ENCODE measurements around the gene NPNT. TPM values are rescaled to one million over a fixed set of nuclear protein-coding genes. Genes with fewer than 3 reads are reported as not detected.

The NPNT gene
- total RNA-seq, 4 donors from 2014 or later = 15.6 to 53.8 (median 40.7) TPM

DNA sequence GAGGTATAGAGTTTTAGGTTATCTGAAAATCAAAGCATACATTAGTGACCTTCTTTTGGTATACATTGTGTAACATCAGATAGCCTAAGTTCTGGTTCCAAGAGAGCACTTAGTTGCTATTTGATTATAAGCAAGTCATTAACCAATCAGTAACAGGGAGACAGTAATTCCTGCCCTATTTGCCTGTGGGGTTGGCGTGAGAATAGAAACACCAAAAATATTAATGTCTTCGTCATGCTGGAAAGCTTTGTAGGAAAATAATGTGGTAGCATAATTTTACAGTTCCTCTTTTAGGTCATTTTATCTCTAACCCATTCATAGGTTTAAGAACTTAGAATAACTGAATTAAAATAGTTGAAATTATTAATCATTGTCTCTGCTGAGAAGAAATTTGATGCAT lies 37.8 kb downstream of the NPNT start:
- Histone ChIP-seq H3K9me3 (no peaks in the 10 kb centered on the region), H3K27ac (no peak overlapping the region), H3K4me3 (no peak overlapping the region), H3K4me1 (no peaks in the 10 kb centered on the region), H3K36me3 (no peaks in the 10 kb centered on the region), H3K27me3 (no peaks in the 10 kb centered on the region)
- no peak for DNase-seq (ENCODE audit: low spot score in 2 of 2)
- TF ChIP-seq, protein P1, sequence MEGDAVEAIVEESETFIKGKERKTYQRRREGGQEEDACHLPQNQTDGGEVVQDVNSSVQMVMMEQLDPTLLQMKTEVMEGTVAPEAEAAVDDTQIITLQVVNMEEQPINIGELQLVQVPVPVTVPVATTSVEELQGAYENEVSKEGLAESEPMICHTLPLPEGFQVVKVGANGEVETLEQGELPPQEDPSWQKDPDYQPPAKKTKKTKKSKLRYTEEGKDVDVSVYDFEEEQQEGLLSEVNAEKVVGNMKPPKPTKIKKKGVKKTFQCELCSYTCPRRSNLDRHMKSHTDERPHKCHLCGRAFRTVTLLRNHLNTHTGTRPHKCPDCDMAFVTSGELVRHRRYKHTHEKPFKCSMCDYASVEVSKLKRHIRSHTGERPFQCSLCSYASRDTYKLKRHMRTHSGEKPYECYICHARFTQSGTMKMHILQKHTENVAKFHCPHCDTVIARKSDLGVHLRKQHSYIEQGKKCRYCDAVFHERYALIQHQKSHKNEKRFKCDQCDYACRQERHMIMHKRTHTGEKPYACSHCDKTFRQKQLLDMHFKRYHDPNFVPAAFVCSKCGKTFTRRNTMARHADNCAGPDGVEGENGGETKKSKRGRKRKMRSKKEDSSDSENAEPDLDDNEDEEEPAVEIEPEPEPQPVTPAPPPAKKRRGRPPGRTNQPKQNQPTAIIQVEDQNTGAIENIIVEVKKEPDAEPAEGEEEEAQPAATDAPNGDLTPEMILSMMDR (IDR thresholded peaks at IDR 0.05) = no peak
- TF ChIP-seq POLR2A (IDR thresholded peaks at IDR 0.05) (no peak), EP300 (IDR thresholded peaks at IDR 0.05) (no peak)
- WGBS, 2 donors = 84 to 87% methylated on average over 2 of the region's 2 CpGs

DNA sequence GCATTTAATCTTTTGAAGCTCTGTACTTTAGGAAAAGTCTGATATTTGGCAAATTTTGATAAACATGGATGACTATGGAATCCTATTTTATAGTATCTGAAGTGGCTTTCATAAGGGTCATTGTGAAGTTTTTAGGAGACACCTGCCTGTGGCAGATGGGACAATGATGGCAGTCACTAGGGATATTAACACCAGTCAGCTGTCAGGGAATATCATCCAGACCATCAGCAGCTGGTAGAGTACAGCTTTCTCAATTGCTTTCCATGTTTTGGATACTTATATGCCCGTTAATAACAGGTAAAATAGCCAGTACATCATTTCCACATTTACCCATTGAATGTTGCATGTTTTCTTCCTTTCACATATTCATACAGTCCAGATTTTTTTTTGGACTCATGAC lies 39.1 kb downstream of the NPNT start:
- TF ChIP-seq EP300 (IDR thresholded peaks at IDR 0.05) (no peak), POLR2A (IDR thresholded peaks at IDR 0.05) (no peak)
- TF ChIP-seq, protein P1 (IDR thresholded peaks at IDR 0.05) = no peak
- DNase-seq (ENCODE audit: low spot score in 2 of 2) = no peak
- Histone ChIP-seq H3K36me3 (no peaks in the 10 kb centered on the region), H3K9me3 (no peaks in the 10 kb centered on the region), H3K4me1 (no peaks in the 10 kb centered on the region), H3K27ac (no peak overlapping the region), H3K27me3 (no peaks in the 10 kb centered on the region), H3K4me3 (no peak overlapping the region)
- 81% methylated on average over 1 of the region's 1 CpG for WGBS, 2 donors

DNA sequence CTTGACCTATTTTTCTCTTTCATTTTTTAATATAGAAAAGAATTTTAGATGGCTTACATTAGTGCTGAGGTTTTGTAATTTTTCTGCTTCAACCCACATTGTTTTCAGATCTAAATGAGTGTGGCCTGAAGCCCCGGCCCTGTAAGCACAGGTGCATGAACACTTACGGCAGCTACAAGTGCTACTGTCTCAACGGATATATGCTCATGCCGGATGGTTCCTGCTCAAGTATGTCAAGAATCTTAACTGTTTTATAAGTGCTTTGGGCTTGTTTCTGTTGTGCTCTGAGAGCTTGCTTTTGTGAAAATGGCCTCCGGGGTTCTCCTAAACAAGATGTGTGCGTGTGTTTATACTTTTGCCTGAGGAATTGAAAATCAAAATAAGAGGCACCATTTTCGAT lies 41.6 kb downstream of the NPNT start:
- Histone ChIP-seq H3K9me3 (no peaks in the 10 kb centered on the region), H3K4me3 (no peak overlapping the region), H3K27ac (no peak overlapping the region), H3K4me1 (no peaks in the 10 kb centered on the region), H3K27me3 (no peaks in the 10 kb centered on the region), H3K36me3 (no peaks in the 10 kb centered on the region)
- 50 to 60% methylated on average over 7 of the region's 7 CpGs for WGBS, 2 donors
- TF ChIP-seq EP300 (IDR thresholded peaks at IDR 0.05) (no peak), POLR2A (IDR thresholded peaks at IDR 0.05) (no peak)
- TF ChIP-seq, protein P1 (IDR thresholded peaks at IDR 0.05) = no peak
- no peak for DNase-seq (ENCODE audit: low spot score in 2 of 2)

DNA sequence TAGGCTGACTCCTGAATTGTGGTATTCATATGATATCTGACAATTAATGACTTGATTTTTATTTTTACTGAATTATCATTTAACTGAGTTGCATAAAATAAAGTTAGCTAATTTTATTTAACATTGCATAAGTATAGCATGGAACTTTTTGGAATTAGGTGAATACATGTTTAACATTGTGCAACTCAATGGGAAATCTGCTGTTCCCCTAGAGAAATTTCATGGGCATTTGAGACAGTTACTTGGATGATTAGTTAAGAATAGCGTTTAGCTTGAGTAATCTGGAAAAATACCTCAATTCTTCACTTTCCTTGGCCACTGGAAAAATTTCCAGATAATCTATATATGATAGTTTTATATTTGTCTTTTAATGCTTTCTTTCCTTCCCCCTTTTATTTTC lies 42.5 kb downstream of the NPNT start:
- TF ChIP-seq, protein P1 (IDR thresholded peaks at IDR 0.05) = no peak
- TF ChIP-seq POLR2A (IDR thresholded peaks at IDR 0.05) (no peak), EP300 (IDR thresholded peaks at IDR 0.05) (no peak)
- no peak overlapping the region for H3K27ac ChIP-seq
- no peaks in the 10 kb centered on the region for H3K27me3 ChIP-seq
- 86 to 93% methylated on average over 1 of the region's 1 CpG for WGBS, 2 donors
- H3K4me3 ChIP-seq = no peak overlapping the region
- no peaks in the 10 kb centered on the region for H3K36me3 ChIP-seq
- no peaks in the 10 kb centered on the region for H3K9me3 ChIP-seq
- no peaks in the 10 kb centered on the region for H3K4me1 ChIP-seq
- DNase-seq (ENCODE audit: low spot score in 2 of 2) = no peak

DNA sequence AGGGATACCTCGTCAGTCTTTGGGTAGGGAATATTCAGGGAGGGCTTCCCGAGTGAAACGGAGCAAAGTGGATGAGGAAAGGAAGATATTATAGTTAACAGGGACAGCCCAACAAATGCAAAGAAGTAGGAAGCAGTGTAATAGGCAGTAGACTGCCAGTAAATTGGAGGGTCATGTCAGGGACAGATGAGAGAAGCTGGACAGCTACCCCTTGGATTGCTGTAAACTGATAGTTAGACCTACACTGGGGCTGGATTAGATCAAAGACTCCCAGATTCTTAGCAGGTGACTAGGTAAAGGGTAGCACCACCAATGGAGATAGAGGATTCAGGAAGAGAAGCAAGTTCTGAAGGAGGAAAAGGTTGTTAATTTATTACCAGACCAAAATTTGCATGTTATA lies 48.0 kb downstream of the NPNT start:
- Histone ChIP-seq H3K27ac (no peak overlapping the region), H3K27me3 (no peaks in the 10 kb centered on the region), H3K9me3 (peaks cover 0 to 4% (median 0%) of the 10 kb centered on the region in 4 donors), H3K36me3 (no peaks in the 10 kb centered on the region), H3K4me1 (no peaks in the 10 kb centered on the region), H3K4me3 (no peak overlapping the region)
- TF ChIP-seq, protein P1 (IDR thresholded peaks at IDR 0.05) = no peak
- TF ChIP-seq POLR2A (IDR thresholded peaks at IDR 0.05) (no peak), EP300 (IDR thresholded peaks at IDR 0.05) (no peak)
- no peak for DNase-seq (ENCODE audit: low spot score in 2 of 2)
- WGBS, 2 donors = 80 to 88% methylated on average over 3 of the region's 3 CpGs

Measured in tibial nerve (tissue), 4 donors.